Fibroblast of mammary gland (primary cell): Measurements from ENCODE around the gene BCAS3.

Experiments used
- DNase-seq: peaks from one replicate; pipeline ENCODE4 v3.0.0-alpha.2; 2010; ENCODE audit warnings: low read depth
- H3K4me3 ChIP-seq: 2 replicates; pipeline ENCODE4 v1.5.1; 2011; ENCODE audit warnings: low read depth, mild to moderate bottlenecking, low read length, moderate library complexity; ENCODE audit not compliant: control insufficient read depth
- TF ChIP-seq, protein P1 (sequence below): conservative IDR thresholded peaks from 2 replicates; pipeline ENCODE4 v1.5.1; 2011; ENCODE audit warnings: low read depth, low read length, inconsistent platforms; ENCODE audit not compliant: control insufficient read depth, insufficient read depth

Gene BCAS3

DNA sequence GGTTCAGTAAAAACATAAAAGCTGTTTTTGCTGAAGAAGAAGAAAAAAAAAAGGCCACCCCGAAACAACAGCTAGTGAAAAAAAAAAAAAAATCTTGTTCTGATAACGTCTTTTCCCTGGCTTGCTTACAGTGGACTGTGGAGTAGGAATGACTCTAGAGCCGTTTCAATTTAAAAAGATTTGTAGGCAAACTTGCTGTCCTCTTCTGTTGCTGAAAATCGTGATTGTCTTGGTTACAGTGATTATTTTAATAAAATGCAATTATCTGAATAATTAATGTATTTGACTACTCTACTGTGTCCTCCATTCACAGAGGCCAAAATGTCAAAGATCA, 531.4 kb downstream of the BCAS3 start:
- no peak overlapping the region for H3K4me3 ChIP-seq
- no peak for DNase-seq
- TF ChIP-seq, protein P1, sequence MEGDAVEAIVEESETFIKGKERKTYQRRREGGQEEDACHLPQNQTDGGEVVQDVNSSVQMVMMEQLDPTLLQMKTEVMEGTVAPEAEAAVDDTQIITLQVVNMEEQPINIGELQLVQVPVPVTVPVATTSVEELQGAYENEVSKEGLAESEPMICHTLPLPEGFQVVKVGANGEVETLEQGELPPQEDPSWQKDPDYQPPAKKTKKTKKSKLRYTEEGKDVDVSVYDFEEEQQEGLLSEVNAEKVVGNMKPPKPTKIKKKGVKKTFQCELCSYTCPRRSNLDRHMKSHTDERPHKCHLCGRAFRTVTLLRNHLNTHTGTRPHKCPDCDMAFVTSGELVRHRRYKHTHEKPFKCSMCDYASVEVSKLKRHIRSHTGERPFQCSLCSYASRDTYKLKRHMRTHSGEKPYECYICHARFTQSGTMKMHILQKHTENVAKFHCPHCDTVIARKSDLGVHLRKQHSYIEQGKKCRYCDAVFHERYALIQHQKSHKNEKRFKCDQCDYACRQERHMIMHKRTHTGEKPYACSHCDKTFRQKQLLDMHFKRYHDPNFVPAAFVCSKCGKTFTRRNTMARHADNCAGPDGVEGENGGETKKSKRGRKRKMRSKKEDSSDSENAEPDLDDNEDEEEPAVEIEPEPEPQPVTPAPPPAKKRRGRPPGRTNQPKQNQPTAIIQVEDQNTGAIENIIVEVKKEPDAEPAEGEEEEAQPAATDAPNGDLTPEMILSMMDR = no peak

DNA sequence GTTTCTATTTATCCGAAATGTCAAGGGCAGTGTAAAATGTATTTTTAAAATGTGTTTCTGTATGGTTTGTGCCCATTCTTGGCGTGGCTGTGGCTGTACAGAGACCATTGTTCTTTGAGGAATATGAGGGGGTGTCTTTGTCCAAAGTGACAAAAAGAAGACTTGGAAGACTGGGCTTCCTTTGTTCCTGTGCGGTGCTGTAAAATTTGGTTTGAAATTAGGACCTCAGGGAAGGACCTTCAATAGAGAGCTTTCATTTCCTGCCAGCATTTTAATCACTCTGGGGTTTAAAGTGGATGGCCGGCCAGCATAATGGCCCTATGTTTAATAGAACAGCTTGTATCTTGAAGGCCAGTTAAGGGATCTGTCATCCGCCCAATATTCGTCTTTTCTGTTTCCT, 531.9 kb downstream of the BCAS3 start:
- TF ChIP-seq, protein P1 = no peak
- no peak overlapping the region for H3K4me3 ChIP-seq
- DNase-seq = no peak

DNA sequence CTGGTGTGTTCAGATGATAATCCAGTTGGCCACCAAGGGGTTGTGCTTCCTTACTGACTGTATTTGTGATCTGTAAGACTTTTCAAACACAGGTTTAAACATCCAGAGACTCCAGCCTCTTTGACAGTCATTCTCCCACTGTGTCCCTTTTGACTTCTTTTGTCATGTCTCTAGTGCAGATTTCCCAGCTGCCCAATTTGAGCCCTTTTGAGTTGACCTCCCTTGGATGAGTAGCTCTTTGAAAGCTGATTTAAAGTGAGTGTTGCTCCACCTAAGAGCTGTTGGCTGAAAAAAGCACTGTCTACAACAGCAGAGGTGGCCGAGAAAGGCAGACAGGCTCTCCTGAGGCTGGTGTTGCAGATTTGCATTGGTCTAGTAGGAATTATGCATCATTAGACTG, 533.6 kb downstream of the BCAS3 start:
- H3K4me3 ChIP-seq = no peak overlapping the region
- TF ChIP-seq, protein P1 = no peak
- DNase-seq = no peak

DNA sequence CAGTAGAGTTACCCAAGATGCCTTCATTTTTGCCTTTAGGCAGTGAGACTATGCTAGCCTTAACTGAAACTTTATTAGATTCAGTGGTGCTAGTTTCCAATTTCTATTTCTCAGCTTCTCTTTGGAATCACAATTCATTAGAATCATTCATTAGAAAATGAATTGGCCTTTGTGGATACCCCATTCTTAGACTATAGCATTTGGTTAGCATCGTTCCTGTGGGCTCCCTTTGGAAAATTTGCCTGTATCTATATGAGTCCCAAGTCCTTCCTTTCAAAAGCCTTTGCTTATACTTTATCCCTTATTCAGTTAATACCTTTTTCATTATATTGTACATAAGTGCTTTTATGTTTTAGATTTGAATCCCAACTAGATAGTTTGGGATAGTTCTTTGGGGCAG, 535.0 kb downstream of the BCAS3 start:
- no peak for DNase-seq
- TF ChIP-seq, protein P1 = no peak
- H3K4me3 ChIP-seq = no peak overlapping the region

DNA sequence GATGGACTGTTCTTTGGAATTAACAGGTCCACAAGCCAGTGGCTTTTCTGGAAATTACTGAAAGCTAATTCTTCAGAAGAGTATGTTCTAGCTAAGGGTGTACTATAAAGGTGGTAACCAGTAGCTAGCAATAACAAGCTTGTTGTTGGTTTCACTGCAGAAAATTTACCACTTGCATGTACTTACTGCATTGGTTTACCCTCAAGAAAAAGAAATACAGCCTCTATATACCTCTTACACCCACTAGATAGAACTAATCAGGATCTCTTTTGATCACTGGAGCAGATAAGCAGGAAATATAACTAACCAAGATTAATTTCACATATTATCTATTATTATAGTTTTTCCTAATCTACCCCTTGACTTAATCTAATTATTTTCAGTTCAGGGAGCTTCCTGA, 537.1 kb downstream of the BCAS3 start:
- DNase-seq = no peak
- H3K4me3 ChIP-seq = no peak overlapping the region
- TF ChIP-seq, protein P1 = no peak

DNA sequence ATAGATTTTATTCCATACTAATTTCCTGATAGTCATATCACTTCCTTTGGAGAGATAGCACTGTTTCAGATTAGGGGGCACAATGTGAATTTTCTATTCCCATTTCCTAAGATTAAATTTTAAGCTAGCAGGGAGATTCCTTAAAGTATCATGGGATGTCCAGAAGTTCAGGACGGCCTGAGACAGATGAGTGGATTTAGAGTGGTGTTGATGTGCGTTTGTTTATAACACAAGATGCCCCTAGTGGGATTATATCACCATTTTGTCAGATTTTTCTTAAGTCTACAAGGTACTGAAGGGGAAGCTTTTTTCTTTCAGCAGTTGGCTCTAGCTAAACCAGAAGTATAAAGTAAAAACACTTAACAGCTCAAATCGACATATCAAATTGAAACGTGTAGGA, 538.4 kb downstream of the BCAS3 start:
- TF ChIP-seq, protein P1 = no peak
- H3K4me3 ChIP-seq = no peak overlapping the region
- DNase-seq = no peak

DNA sequence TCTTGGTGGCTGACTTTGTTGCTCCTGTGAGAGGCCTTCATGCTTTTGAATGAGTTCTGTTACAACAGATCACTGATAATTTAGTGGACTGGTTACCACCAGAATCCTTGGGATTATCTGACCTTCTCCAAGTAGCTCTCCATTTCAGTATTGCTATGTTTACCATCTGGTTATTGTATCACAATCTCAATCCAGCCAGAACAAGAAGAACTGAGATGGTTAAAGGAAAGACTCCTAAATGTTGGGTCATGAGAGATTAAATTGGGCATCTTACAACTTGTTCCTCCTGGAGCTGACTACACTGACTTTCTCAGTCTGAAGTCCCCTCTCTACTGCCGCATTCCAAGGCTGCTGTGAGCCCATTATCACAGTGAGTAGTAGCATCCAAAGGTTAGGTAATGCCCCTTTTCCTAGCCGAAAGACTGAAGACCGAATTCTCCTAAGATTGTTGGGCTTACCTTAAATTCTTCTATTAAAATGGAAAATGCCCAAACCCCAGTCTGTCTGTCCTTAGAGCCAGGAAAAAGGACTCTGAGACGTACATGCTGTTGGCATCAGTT, 540.3 kb downstream of the BCAS3 start:
- DNase-seq = no peak
- no peak overlapping the region for H3K4me3 ChIP-seq
- TF ChIP-seq, protein P1 = no peak
